ENCODE data around the gene DSC1. TPM values are rescaled to one million over a fixed set of nuclear protein-coding genes. Genes with fewer than 3 reads are reported as not detected.

Gene DSC1
- total and polyA plus RNA-seq, 2 experiments from 2014 or later, result not detected

GRCh38 chr18:31091350-31091749 is 71.3 kb downstream of the DSC1 start (continued):
- TF ChIP-seq CTCF (conservative IDR thresholded peaks at IDR 0.05; ENCODE audit: low read depth in 2 of 2) (no peak), JUNB (IDR thresholded peaks at IDR 0.05; ENCODE audit: unreplicated experiment) (no peak), ZNF114 (CRISPR knock-in tag; IDR thresholded peaks at IDR 0.05) (no peak), EZH2phosphoT487 (IDR thresholded peaks at IDR 0.05; ENCODE audit: unreplicated experiment) (no peak), ETS1 (IDR thresholded peaks at IDR 0.05) (no peak)

GRCh38 chr18:31088532-31088931 is 74.1 kb downstream of the DSC1 start:
- Histone ChIP-seq H3K9me2 (ENCODE audit: insufficient read depth) (no peaks in the 10 kb centered on the region), H3K4me2 (no peak overlapping the region), H2AFZ (no peak overlapping the region), H3K4me1 (ENCODE audit: insufficient read depth) (no peaks in the 10 kb centered on the region), H3K4me3 (no peak overlapping the region), H3K27me3 (ENCODE audit: insufficient read depth) (no peaks in the 10 kb centered on the region), H3K79me2 (replicated peaks; ENCODE audit: insufficient read depth) (no peaks in the 10 kb centered on the region), H3K27ac (ENCODE audit: low read depth) (no peak overlapping the region), H3K36me3 (ENCODE audit: insufficient read depth) (peaks cover 20% of the 10 kb centered on the region; the same call in 1 of the 2 replicates), H4K20me1 (replicated peaks; ENCODE audit: insufficient read depth) (no peaks in the 10 kb centered on the region), H3F3A (replicated peaks; ENCODE audit: low read depth) (no peaks in the 10 kb centered on the region)
- Mint-ChIP-seq H3K36me3 (ENCODE audit: low read depth) (peaks cover 42% of the 10 kb centered on the region), H3K27ac (no peak overlapping the region), H3K4me1 (no peaks in the 10 kb centered on the region), H3K4me3 (no peak overlapping the region), H3K9me3 (no peaks in the 10 kb centered on the region; the same call in 2 of the 3 replicates), H3K27me3 (ENCODE audit: insufficient read depth, low read depth, poor library complexity) (peaks cover 3% of the 10 kb centered on the region)
- ATAC-seq (no peak), DNase-seq (ENCODE audit: low spot score) (no peak)
- TF ChIP-seq ETS1 (IDR thresholded peaks at IDR 0.05) (no peak), STAT1 (IDR thresholded peaks at IDR 0.05; ENCODE audit: unreplicated experiment) (no peak), EZH2 (IDR thresholded peaks at IDR 0.05; ENCODE audit: low read depth, unreplicated experiment) (no peak), CTCF (conservative IDR thresholded peaks at IDR 0.05; ENCODE audit: low read depth in 2 of 2) (no peak), ZNF331 (CRISPR knock-in tag; IDR thresholded peaks at IDR 0.05; ENCODE audit: low read depth) (no peak), EZH2phosphoT487 (IDR thresholded peaks at IDR 0.05; ENCODE audit: unreplicated experiment) (no peak), POLR2AphosphoS5 (IDR thresholded peaks at IDR 0.05; ENCODE audit: low read depth) (no peak), ZNF462 (CRISPR knock-in tag; IDR thresholded peaks at IDR 0.05) (no peak)
